ENCODE data around the gene DEPDC1B.
"Not testable (repeated sequence)": the region's sequence is repeated elsewhere in the genome, so short reads cannot be mapped to it uniquely, and the experiment has no call there.

The DEPDC1B gene

GRCh38 chr5:60640901-60641300 lies 59.1 kb downstream of the DEPDC1B start:
- no peak for DNase-seq (ENCODE audit: low read depth)

- DNase-seq (ENCODE audit: low read depth) = no peak
Observed at GRCh38 chr5:60639544-60639943, 60.4 kb downstream of the DEPDC1B start.

GRCh38 chr5:60638300-60638699 lies 61.7 kb downstream of the DEPDC1B start:
- DNase-seq (ENCODE audit: low read depth) = no peak

GRCh38 chr5:60636644-60637043 lies 63.3 kb downstream of the DEPDC1B start:
- DNase-seq (ENCODE audit: low read depth) = no peak

- DNase-seq (ENCODE audit: low read depth) = no peak
Observed at GRCh38 chr5:60636001-60636400, 64.0 kb downstream of the DEPDC1B start.

- DNase-seq (ENCODE audit: low read depth) = no peak
Observed at GRCh38 chr5:60634051-60634450, 65.9 kb downstream of the DEPDC1B start.

- no peak for DNase-seq (ENCODE audit: low read depth)
Observed at GRCh38 chr5:60633341-60633740, 66.6 kb downstream of the DEPDC1B start.

- DNase-seq (ENCODE audit: low read depth) = no peak
Observed at GRCh38 chr5:60632153-60632552, 67.8 kb downstream of the DEPDC1B start.

GRCh38 chr5:60630836-60631235 lies 69.1 kb downstream of the DEPDC1B start:
- DNase-seq (ENCODE audit: low read depth) = no peak

- DNase-seq (ENCODE audit: low read depth) = no peak
Observed at GRCh38 chr5:60630179-60630578, 69.8 kb downstream of the DEPDC1B start.

GRCh38 chr5:60624875-60625274 lies 75.1 kb downstream of the DEPDC1B start:
- DNase-seq (ENCODE audit: low read depth) = not testable (repeated sequence)

GRCh38 chr5:60620752-60621151 lies 79.2 kb downstream of the DEPDC1B start:
- DNase-seq (ENCODE audit: low read depth) = not testable (repeated sequence)

- no peak for DNase-seq (ENCODE audit: low read depth)
Observed at GRCh38 chr5:60613826-60614225, 86.1 kb downstream of the DEPDC1B start.

- no peak for DNase-seq (ENCODE audit: low read depth)
Observed at GRCh38 chr5:60611099-60611740, 88.7 kb downstream of the DEPDC1B start.

- DNase-seq (ENCODE audit: low read depth) = no peak
Observed at GRCh38 chr5:60604771-60605170, 95.2 kb downstream of the DEPDC1B start.

- no peak for DNase-seq (ENCODE audit: low read depth)
Observed at GRCh38 chr5:60598424-60598823, 101.5 kb downstream of the DEPDC1B start.

GRCh38 chr5:60597572-60598320 lies 102.2 kb downstream of the DEPDC1B start:
- DNase-seq (ENCODE audit: low read depth) = no peak

GRCh38 chr5:60594715-60595477 lies 105.1 kb downstream of the DEPDC1B start:
- no peak for DNase-seq (ENCODE audit: low read depth)

- no peak for DNase-seq (ENCODE audit: low read depth)
Observed at GRCh38 chr5:60590172-60590571, 109.8 kb downstream of the DEPDC1B start.

- not testable (repeated sequence) for DNase-seq (ENCODE audit: low read depth)
Observed at GRCh38 chr5:60587312-60587711, 112.7 kb downstream of the DEPDC1B start.

GRCh38 chr5:60586307-60586901 lies 113.6 kb downstream of the DEPDC1B start:
- DNase-seq (ENCODE audit: low read depth) = no peak

GRCh38 chr5:60585618-60586017 lies 114.3 kb downstream of the DEPDC1B start:
- no peak for DNase-seq (ENCODE audit: low read depth)

GRCh38 chr5:60584304-60584703 lies 115.7 kb downstream of the DEPDC1B start:
- DNase-seq (ENCODE audit: low read depth) = no peak
